22Rv1 (cell line): ENCODE measurements around the gene CFAP45.

Experiments used
- H3K27ac ChIP-seq: fragments of 450-650 bp; 2 replicates; pipeline ENCODE4 v1.5.1; 2017
- ZFX ChIP-seq: fragments of 450-650 bp; IDR thresholded peaks from 2 replicates; pipeline ENCODE4 v1.6.1; 2017; ENCODE audit warnings: antibody characterized with exemption, borderline replicate concordance
- TF ChIP-seq, protein P1 (sequence below): fragments of 450-650 bp; IDR thresholded peaks from 2 replicates; pipeline ENCODE4 v1.5.1; 2017; ENCODE audit warnings: mild to moderate bottlenecking

The CFAP45 gene

DNA sequence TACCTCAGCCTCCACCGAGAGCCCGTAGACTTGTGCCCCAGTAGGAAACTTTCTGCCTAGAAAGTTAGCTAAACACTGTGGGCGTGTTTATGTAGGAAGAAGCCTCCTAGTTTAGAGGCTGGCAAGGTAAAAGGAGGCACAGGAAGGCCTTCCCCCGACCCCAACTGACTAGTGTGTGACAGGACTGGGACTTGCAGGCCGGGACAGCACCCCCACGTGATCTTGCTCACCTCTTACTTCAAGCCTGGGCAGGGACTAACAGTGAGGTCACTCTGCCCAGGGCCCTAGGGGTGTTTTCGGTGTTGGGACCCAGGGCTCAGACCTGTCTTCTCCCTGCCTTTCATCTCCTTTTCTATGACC is 25.7 kb upstream of the CFAP45 start:
- no peak for TF ChIP-seq ZFX
- TF ChIP-seq, protein P1, sequence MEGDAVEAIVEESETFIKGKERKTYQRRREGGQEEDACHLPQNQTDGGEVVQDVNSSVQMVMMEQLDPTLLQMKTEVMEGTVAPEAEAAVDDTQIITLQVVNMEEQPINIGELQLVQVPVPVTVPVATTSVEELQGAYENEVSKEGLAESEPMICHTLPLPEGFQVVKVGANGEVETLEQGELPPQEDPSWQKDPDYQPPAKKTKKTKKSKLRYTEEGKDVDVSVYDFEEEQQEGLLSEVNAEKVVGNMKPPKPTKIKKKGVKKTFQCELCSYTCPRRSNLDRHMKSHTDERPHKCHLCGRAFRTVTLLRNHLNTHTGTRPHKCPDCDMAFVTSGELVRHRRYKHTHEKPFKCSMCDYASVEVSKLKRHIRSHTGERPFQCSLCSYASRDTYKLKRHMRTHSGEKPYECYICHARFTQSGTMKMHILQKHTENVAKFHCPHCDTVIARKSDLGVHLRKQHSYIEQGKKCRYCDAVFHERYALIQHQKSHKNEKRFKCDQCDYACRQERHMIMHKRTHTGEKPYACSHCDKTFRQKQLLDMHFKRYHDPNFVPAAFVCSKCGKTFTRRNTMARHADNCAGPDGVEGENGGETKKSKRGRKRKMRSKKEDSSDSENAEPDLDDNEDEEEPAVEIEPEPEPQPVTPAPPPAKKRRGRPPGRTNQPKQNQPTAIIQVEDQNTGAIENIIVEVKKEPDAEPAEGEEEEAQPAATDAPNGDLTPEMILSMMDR = no peak
- H3K27ac ChIP-seq = peak overlapping the region; percentile 95

DNA sequence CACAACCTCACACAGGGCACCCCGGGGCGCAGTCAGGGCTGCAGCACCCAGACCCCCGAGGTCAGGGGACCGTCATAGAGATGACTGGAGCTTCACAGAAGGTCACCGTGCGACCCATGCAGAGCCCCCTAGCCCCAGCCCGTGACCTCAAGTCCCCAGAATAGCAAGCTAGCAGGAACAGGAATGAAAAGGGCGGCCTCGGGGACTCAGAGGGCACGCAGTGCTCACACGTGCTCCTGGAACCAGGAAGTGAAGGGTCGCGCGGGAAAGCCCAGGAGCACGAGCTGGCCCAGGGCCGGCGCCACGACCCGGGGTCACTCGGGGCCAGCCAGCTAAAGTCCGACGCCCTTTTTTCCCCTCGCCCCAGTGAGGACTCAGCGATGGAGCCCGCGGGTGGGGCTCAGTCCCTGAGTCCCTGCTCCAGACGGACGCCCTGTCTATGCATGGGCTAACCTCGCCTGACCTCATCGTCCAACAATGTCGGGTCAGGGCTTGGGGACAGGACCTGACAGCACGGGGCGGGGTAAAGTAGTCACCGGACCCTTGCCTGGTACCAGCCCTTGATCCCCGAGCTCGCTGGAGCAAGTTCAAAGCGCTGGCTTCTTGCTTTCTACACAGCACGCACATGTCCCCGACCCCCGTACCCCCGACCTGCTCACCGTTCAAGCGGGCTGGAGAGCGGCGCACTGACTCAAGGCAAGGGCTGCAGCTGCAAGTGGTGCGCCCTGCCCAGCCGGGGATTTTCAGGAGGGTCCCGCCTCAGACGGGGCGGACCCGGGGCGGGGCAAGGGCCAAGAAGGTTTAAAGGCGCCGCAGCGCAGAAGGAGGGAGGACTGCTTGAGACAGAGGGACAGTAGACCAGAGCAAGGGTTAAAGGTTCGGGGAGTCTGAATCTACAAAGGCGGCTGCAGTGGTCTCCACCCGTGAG is 25.1 kb upstream of the CFAP45 start, which contains the start of gene TAGLN2:
Gene TAGLN2, minus strand, starts transcription at position 717 of the 928 bp plus-strand sequence. CDS start 4,998 bp downstream, outside the sequence.
- TF ChIP-seq ZFX = no peak
- TF ChIP-seq, protein P1 = no peak
- H3K27ac ChIP-seq = peak within 1 kb of the TSS; percentile 95

DNA sequence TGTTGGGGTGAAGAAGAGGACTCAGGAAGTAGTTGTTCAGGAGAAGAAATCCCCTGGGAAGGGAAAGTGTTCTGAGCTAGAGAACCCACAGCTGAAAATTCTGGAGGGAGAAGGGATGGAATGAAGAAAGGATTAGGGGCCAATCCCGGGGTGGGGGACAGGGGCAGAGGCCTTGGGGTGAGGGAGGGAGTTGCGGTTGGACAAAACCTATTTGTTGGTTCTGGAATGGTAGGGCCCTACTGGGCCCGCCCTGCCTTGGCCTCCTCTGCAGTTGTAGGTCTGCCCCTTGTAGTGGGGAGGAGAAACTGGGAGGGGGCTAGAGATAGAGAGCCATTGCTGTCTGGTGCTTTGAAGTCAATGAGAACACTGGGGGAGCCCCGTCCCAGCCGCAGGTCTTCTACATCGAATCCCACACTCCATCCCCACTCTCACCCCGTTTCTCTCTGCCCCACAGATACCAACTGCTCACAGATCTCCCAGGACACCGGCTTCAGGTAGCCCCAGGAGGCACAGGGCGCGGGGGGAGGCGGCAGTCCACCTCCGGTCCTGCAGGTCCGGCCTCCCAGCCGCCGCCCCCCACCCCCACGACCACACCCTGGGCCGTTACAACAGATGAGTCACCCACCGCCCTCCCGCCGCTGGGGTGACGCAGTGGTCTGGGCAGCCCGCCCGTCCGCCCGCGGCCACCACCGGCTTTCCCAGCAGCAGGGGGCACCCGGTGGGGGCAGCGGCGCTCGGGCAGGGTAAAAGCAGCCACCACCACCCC is 24.2 kb upstream of the CFAP45 start:
- peak overlapping the region; percentile 95 for H3K27ac ChIP-seq
- no peak for TF ChIP-seq ZFX
- TF ChIP-seq, protein P1 = peak; percentile 17

DNA sequence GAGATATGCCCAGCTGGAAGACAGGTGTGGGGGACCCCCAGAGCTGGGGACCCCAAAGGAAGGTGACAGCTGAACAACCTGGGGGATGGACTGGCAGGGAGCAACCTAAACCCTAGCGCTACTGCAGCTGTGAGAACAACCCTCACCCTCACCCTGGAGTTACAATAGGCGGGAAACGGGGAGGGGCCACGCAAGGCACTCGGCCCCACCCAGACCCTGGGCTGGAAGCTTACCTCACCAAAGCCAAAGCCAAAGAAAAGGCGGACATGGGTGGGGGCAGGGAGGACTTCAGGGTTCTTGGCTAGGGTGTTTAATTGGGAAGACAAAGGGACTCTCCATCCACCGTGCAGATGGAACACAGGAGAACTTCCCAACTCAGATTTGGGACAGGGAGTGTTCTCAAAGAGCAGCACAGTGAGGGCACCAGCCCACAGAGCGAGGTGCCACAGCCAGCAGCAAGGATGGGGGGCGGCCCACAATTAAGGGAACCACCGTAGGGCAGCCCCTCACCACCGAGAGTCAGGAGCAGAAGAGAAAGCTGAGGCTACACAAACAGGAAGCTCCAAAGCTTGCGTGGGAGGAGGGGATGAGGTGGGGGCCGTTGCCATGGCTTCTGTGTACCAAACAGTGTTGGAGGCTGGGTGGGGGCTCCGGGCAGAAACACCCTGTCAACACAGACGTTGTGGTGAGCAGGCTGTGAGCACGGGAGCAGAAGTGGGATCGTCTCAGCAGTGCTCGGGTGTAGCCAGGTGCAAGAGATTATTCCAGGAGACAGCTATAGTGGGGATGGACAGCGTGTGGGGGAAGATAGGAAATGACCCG is 23.4 kb upstream of the CFAP45 start:
- no peak for TF ChIP-seq ZFX
- TF ChIP-seq, protein P1 = no peak
- peak overlapping the region; percentile 95 for H3K27ac ChIP-seq

DNA sequence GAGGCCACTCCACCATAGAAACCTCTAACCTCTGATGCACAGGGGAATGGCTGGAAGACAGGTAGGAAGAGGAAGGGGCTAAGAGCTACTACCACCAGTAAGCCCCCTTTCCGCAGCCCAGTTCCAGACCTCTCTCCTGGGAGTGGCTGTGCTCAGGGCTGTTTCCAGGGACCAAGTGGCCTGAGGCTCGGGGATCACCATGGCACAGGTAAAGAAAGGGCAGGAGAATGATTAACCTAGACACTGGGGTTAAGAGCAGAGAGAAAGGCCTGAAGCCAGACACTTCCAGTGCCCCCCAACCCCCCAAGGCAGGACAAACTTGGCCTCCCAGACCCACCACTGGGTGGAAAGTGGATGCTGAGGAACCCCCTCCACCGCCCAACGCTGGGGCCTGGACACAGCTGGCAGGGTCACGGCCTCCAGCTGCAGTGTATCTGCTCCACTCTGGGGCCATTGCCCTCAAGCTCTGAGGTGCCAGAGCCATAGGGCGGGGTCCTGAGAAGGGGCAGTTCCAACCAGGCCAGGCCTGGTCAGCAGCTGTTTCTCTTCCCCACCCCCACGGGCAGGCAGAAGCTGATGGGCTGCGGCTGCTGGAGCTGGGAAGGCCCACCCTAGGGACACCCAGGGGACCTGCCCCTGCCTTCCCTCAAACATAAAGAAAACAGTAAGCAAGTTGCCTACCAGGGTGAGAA is 22.7 kb upstream of the CFAP45 start:
- H3K27ac ChIP-seq = peak overlapping the region; percentile 95
- TF ChIP-seq, protein P1 = no peak
- no peak for TF ChIP-seq ZFX

DNA sequence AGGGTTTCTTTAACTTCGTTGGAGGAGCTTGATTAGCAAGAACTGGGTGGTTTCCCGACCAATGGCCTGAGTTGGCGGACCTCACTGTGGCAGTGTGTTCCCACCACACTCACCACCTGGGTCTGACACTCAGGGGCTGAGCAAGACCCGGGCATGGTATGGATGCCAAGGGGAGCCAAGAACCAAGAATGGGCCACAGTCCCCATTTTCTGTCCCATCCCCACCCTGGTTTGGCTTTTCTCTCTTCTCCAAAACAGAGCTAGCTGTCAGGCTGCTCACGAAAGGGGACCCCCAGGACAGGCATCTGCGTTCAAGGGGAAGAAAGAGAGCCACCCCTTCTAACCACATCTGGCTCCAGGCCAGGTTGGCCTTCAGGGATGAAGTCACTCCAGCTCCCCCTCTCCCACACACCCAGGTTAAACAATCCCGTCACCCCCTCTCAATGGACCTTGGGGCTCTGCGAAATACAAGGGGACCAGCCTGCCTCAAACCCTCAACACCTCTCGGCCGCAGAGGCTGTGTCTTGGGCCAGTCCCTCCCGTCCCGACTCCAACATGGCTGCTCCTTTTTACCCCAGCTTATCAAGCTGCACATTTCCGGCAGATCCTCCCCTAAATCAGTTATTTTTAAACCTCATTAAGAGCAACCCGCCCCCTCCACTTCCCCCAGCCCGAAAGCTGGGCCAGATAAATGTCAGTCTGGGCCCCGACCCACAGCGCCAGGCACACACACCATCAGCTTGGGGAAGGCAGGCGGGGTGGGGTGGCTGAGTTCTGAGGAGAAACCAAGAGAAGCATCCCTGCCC is 21.9 kb upstream of the CFAP45 start:
- peak overlapping the region; percentile 95; the same call in 1 of the 2 replicates for H3K27ac ChIP-seq
- TF ChIP-seq ZFX = no peak
- TF ChIP-seq, protein P1 = no peak
